ENCODE measurements around the gene OR52K2.

DNA sequence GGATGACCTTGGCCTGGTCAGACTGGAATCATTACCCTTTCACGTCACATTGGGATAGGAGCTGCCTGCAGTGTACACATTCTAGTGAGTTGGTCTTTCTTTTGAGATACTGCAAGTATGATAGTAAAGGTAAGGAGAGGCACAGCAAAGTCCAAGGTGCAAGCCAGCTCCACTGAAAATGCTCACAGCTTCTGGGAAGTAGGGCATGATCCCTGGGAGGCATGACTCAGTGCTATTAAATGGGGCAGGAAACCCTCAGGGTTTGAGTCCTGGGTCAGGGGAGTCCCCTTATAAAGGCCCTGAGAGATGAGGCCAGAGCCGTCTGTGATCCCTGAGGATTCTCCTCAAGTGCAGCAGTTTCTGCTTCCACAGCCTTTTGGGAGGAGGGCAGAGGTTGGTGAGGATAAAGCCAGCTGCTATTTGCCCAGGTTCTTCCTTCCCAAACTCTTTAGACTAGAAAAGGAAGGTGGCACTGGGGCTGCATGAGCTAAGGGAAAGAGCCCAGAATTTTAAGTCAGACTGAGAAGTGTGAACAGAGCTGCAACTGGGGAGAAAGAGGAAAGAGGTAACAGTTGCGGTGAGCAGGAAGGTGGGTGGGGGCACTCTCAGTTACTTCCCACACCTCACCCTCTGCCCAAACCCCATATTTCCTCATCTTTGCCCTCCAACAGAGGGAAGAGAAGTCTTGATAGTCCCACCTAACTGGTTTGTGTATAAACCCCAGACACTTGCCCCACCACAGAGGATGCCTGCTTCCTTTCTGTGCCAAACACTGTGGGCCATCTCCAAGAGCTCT lies 18.9 kb downstream of the OR52K2 start:
- TF ChIP-seq POLR2A (IDR thresholded peaks at IDR 0.05; ENCODE audit: low read depth, low read length) (no peak), SPI1 (IDR thresholded peaks at IDR 0.05; ENCODE audit: low read depth, low read length) (no peak), POLR2AphosphoS5 (IDR thresholded peaks at IDR 0.05; ENCODE audit: low read depth, low read length) (no peak)
